Aorta (tissue), 5 donors: ENCODE data around the gene CACNA1B. TPM values are rescaled to one million over a fixed set of nuclear protein-coding genes. Genes with fewer than 3 reads are reported as not detected.
A peak's percentile ranks its signal among the peaks of the same experiment; 100 is the strongest.

Experiments
- ATAC-seq: fragments of 200-7000 bp; cut with Tn5 transposase; one replicate; pipeline ENCODE4 v1.9.1; 2022; ENCODE audit warnings: moderate library complexity; ENCODE audit not compliant: low FRiP score
- DNase-seq, 2 donors: peaks; one replicate each; pipeline ENCODE4 v3.0.0-alpha.2; 2020
- H3K27ac ChIP-seq, 2 donors: one replicate each; pipeline ENCODE4 v1.5.1; 2013; ENCODE audit warnings: low read length in 2 of 2, mild to moderate bottlenecking in 2 of 2, moderate library complexity in 2 of 2, control low read depth in 1 of 2, inconsistent platforms in 1 of 2, low read depth in 1 of 2
- H3K27me3 ChIP-seq, 2 donors: one replicate each; pipeline ENCODE4 v1.6.1; 2013; ENCODE audit warnings: control low read depth in 1 of 2, low read length in 1 of 2, mild to moderate bottlenecking in 1 of 2, moderate library complexity in 1 of 2; ENCODE audit not compliant: insufficient read depth in 2 of 2, control insufficient read depth in 1 of 2
- H3K36me3 ChIP-seq, 2 donors: one replicate each; pipeline ENCODE4 v1.6.1; 2013; ENCODE audit warnings: control low read depth in 1 of 2, low read length in 1 of 2, mild to moderate bottlenecking in 1 of 2; ENCODE audit not compliant: insufficient read depth in 2 of 2, control insufficient read depth in 1 of 2
- H3K4me1 ChIP-seq, 2 donors: one replicate each; pipeline ENCODE4 v1.6.1; 2013; ENCODE audit warnings: low read length in 2 of 2, control low read depth in 1 of 2, mild to moderate bottlenecking in 1 of 2, moderate library complexity in 1 of 2; ENCODE audit not compliant: insufficient read depth in 2 of 2, control insufficient read depth in 1 of 2
- H3K4me3 ChIP-seq, 2 donors: one replicate each; pipeline ENCODE4 v1.5.1; 2013; ENCODE audit warnings: low read length in 2 of 2, control low read depth in 1 of 2, mild to moderate bottlenecking in 1 of 2
- H3K9me3 ChIP-seq: one replicate; pipeline ENCODE4 v1.6.1; 2013; ENCODE audit warnings: mild to moderate bottlenecking, low read length; ENCODE audit not compliant: control insufficient read depth
- WGBS, 2 donors: extraction: QIAGEN DNeasy Blood & Tissue Kit; methylation state at CpG; one replicate each; pipeline ENCODE4 v1.1.7; 2013; 5-methylcytosine and 5-hydroxymethylcytosine counted together
- intact Hi-C, 2 donors: fragments of 100-400 bp; cut with DNase I; formaldehyde crosslinking; loops; one replicate each; pipeline versions ENCODE4 v1.14.2 to v1.15.0; 2022
- polyA plus RNA-seq, 2 donors: library from polyadenylated mRNA; stranded (reverse); fragments of 200-250 nt; gene quantifications; one replicate each; pipeline ENCODE4 v1.2.3, GENCODE V29; 2013
- total RNA-seq, 2 donors: library from RNA; stranded (reverse); fragmentation: NEBNext Ultra II Directional; extraction: Animal tissue kit (Norgen Biotek cat#: 25700); gene quantifications; one replicate each; pipeline ENCODE4 v1.2.1, GENCODE V29; 2021
- donor health status: healthy with polysubstance abuse.
- donor health status: Bipolar disorder and iron deficiency.
- donor health status: DM: no; HTN: no; CAD: no.
- donor health status: DM: no; HTN: no; CAD: no.
- donor health status: DM: yes; HTN: yes; CAD: no.

Gene CACNA1B
- total and polyA plus RNA-seq, 4 donors = under 0.01 to 0.05 (median 0.03) TPM; not detected in 1

GRCh38 chr9:138007918-138008841 is 130.6 kb downstream of the CACNA1B start:
- no peak overlapping the region for H3K4me3 ChIP-seq
- no peaks in the 10 kb centered on the region for H3K27me3 ChIP-seq
- intact Hi-C loops = no loop called here
- H3K36me3 ChIP-seq = no peaks in the 10 kb centered on the region
- ATAC-seq (no peak), DNase-seq (peak in 1 of 2 donors; percentile 55)
- 78 to 80% methylated on average over 15 of the region's 15 CpGs for WGBS, 2 donors
- H3K4me1 ChIP-seq = no peaks in the 10 kb centered on the region
- no peak overlapping the region for H3K27ac ChIP-seq
- no peaks in the 10 kb centered on the region for H3K9me3 ChIP-seq

GRCh38 chr9:138009016-138009802 is 131.6 kb downstream of the CACNA1B start:
- Histone ChIP-seq H3K4me3 (no peak overlapping the region), H3K36me3 (no peaks in the 10 kb centered on the region), H3K27me3 (no peaks in the 10 kb centered on the region), H3K4me1 (no peaks in the 10 kb centered on the region), H3K27ac (no peak overlapping the region), H3K9me3 (no peaks in the 10 kb centered on the region)
- ATAC-seq = no peak
- intact Hi-C loops = no loop called here
- no peak for DNase-seq
- 86 to 91% methylated on average over 17 of the region's 17 CpGs for WGBS, 2 donors

GRCh38 chr9:138009803-138010690 is 132.5 kb downstream of the CACNA1B start:
- no peak for DNase-seq
- ATAC-seq = no peak
- WGBS, 2 donors = 74 to 81% methylated on average over 16 of the region's 16 CpGs
- no peak overlapping the region for H3K4me3 ChIP-seq
- H3K27me3 ChIP-seq = no peaks in the 10 kb centered on the region
- H3K27ac ChIP-seq = no peak overlapping the region
- no peaks in the 10 kb centered on the region for H3K4me1 ChIP-seq
- intact Hi-C loops = no loop called here
- H3K36me3 ChIP-seq = no peaks in the 10 kb centered on the region
- no peaks in the 10 kb centered on the region for H3K9me3 ChIP-seq

GRCh38 chr9:138010861-138011260 is 133.3 kb downstream of the CACNA1B start:
- DNase-seq (no peak), ATAC-seq (no peak)
- no peaks in the 10 kb centered on the region for H3K9me3 ChIP-seq
- no peaks in the 10 kb centered on the region for H3K36me3 ChIP-seq
- no peak overlapping the region for H3K27ac ChIP-seq
- intact Hi-C loops = no loop called here
- WGBS, 2 donors = 70 to 81% methylated on average over 7 to 8 of the region's 8 CpGs
- H3K4me1 ChIP-seq = no peaks in the 10 kb centered on the region
- no peaks in the 10 kb centered on the region for H3K27me3 ChIP-seq
- no peak overlapping the region for H3K4me3 ChIP-seq

GRCh38 chr9:138011951-138012500 is 134.4 kb downstream of the CACNA1B start:
- Histone ChIP-seq H3K9me3 (no peaks in the 10 kb centered on the region), H3K4me3 (no peak overlapping the region), H3K4me1 (no peaks in the 10 kb centered on the region), H3K36me3 (no peaks in the 10 kb centered on the region), H3K27me3 (no peaks in the 10 kb centered on the region), H3K27ac (no peak overlapping the region)
- WGBS, 2 donors = 84 to 85% methylated on average over 4 of the region's 4 CpGs
- ATAC-seq (no peak), DNase-seq (no peak)
- intact Hi-C loops = no loop called here

GRCh38 chr9:138013273-138013672 is 135.7 kb downstream of the CACNA1B start:
- no peaks in the 10 kb centered on the region for H3K27me3 ChIP-seq
- no peaks in the 10 kb centered on the region for H3K36me3 ChIP-seq
- 76 to 81% methylated on average over 2 of the region's 2 CpGs for WGBS, 2 donors
- intact Hi-C loops = no loop called here
- no peak for DNase-seq
- ATAC-seq = no peak
- no peak overlapping the region for H3K4me3 ChIP-seq
- no peaks in the 10 kb centered on the region for H3K9me3 ChIP-seq
- no peaks in the 10 kb centered on the region for H3K4me1 ChIP-seq
- no peak overlapping the region for H3K27ac ChIP-seq

- WGBS, 2 donors = 66 to 70% methylated on average over 15 of the region's 15 CpGs
- no peaks in the 10 kb centered on the region for H3K4me1 ChIP-seq
- ATAC-seq (no peak), DNase-seq (no peak)
- H3K9me3 ChIP-seq = no peaks in the 10 kb centered on the region
- no peak overlapping the region for H3K27ac ChIP-seq
- intact Hi-C loops = no loop called here
- no peaks in the 10 kb centered on the region for H3K36me3 ChIP-seq
- no peaks in the 10 kb centered on the region for H3K27me3 ChIP-seq
- H3K4me3 ChIP-seq = no peak overlapping the region
Measured at GRCh38 chr9:138013836-138014562, 136.4 kb downstream of the CACNA1B start.
